Effector CD8-positive, alpha-beta T cell (primary cell): Measurements from ENCODE around the gene PLEKHN1.

ENCODE experiments used
- DNase-seq: peaks from one replicate; lab custom pipeline; 2025; lab: John Stamatoyannopoulos, UW

The PLEKHN1 gene

GRCh38 chr1:1024149-1024770, 58.0 kb downstream of the PLEKHN1 start:
- DNase-seq = no peak

GRCh38 chr1:1024771-1025699, 58.8 kb downstream of the PLEKHN1 start:
- no peak for DNase-seq
